Stimulated activated memory B cell treated with anti-CD40 and anti-IgM and Interleukin-4, amounts not matched to agents 10 μg/mL and 1 μg/mL and 100 μg/mL, for 72 hours (primary cell): Measurements from ENCODE around the gene UBE2K.

ENCODE experiments used
- ATAC-seq: fragments of 150-1000 bp; cut with Tn5 transposase; 2 replicates; pipeline ENCODE4 v1.10.0; 2021
- H3K27ac Mint-ChIP-seq: one replicate; pipeline ENCODE4 v1.8.0; 2022; ENCODE audit warnings: mild to moderate bottlenecking, mixed read lengths
- H3K27me3 Mint-ChIP-seq: one replicate; pipeline ENCODE4 v1.8.0; 2022; ENCODE audit warnings: mixed read lengths
- H3K36me3 Mint-ChIP-seq: one replicate; pipeline ENCODE4 v1.8.0; 2022; ENCODE audit warnings: mixed read lengths
- H3K4me1 Mint-ChIP-seq: one replicate; pipeline ENCODE4 v1.8.0; 2022; ENCODE audit warnings: mixed read lengths
- H3K4me3 Mint-ChIP-seq: one replicate; pipeline ENCODE4 v1.8.0; 2022; ENCODE audit warnings: mild to moderate bottlenecking, moderate library complexity, mixed read lengths
- H3K9me3 Mint-ChIP-seq: one replicate; pipeline ENCODE4 v1.8.0; 2022; ENCODE audit warnings: mixed read lengths

The UBE2K gene

GRCh38 chr4:39825090-39825489 lies 127.2 kb downstream of the UBE2K start:
- ATAC-seq, result no peak
- Mint-ChIP-seq H3K4me3 (no peak overlapping the region), H3K4me1 (no peaks in the 10 kb centered on the region), H3K9me3 (no peaks in the 10 kb centered on the region), H3K27me3 (no peaks in the 10 kb centered on the region), H3K36me3 (peaks cover 31% of the 10 kb centered on the region), H3K27ac (no peak overlapping the region)

- Mint-ChIP-seq H3K9me3 (no peaks in the 10 kb centered on the region), H3K27ac (no peak overlapping the region), H3K4me1 (no peaks in the 10 kb centered on the region), H3K4me3 (no peak overlapping the region), H3K36me3 (peaks cover 31% of the 10 kb centered on the region), H3K27me3 (no peaks in the 10 kb centered on the region)
- no peak for ATAC-seq
Measured at GRCh38 chr4:39825741-39826231, 127.8 kb downstream of the UBE2K start.
